IMR-90 (cell line): Measurements from ENCODE around the gene INPP5B.

Experiments used
- CTCF ChIP-seq: conservative IDR thresholded peaks from 2 replicates; pipeline ENCODE4 v1.5.1; 2012; ENCODE audit warnings: mild to moderate bottlenecking, low read depth, low read length, improper control_type of control experiment
- ELK1 ChIP-seq: fragments of 150-350 bp; IDR thresholded peaks from 2 replicates; pipeline ENCODE4 v1.6.1; 2016; ENCODE audit warnings: low read depth, mild to moderate bottlenecking, low read length, moderate library complexity, borderline replicate concordance
- FOS ChIP-seq: fragments of 150-350 bp; IDR thresholded peaks from 2 replicates; pipeline ENCODE4 v1.6.1; 2016; ENCODE audit warnings: low read depth, low read length
- POLR2A ChIP-seq: IDR thresholded peaks from 2 replicates; pipeline ENCODE4 v1.6.1; 2012; ENCODE audit warnings: mild to moderate bottlenecking, low read depth, low read length
- RAD21 ChIP-seq: IDR thresholded peaks from 2 replicates; pipeline ENCODE4 v1.6.1; 2012; ENCODE audit warnings: low read length, improper control_type of control experiment
- SMC3 ChIP-seq: fragments of 150-350 bp; IDR thresholded peaks from 2 replicates; pipeline ENCODE4 v1.6.1; 2016; ENCODE audit warnings: low read depth, mild to moderate bottlenecking, antibody characterized with exemption, low read length, moderate library complexity

- TF ChIP-seq CTCF (no peak), POLR2A (no peak), FOS (no peak), RAD21 (no peak), SMC3 (no peak), ELK1 (no peak)
These were observed 53.2 kb downstream of the INPP5B start for GRCh38 chr1:37893673-37894072.
